K562 (cell line): Measurements from ENCODE around the gene GIMAP8. TPM values are rescaled to one million over a fixed set of nuclear protein-coding genes. Genes with fewer than 3 reads are reported as not detected.
A peak's percentile ranks its signal among the peaks of the same experiment; 100 is the strongest.

Experiments
- ARID1B ChIP-seq: fragments of 450-650 bp; IDR thresholded peaks from 2 replicates; pipeline ENCODE4 v1.6.1; 2016; ENCODE audit warnings: antibody characterized with exemption, mild to moderate bottlenecking, inconsistent platforms
- BRF1 ChIP-seq: IDR thresholded peaks from 3 replicates; pipeline ENCODE4 v1.6.1; 2011; ENCODE audit warnings: borderline replicate concordance, mild to moderate bottlenecking; ENCODE audit not compliant: insufficient read length; ENCODE audit errors: extremely low read depth
- CBFA2T2 ChIP-seq: fragments of 450-650 bp; conservative IDR thresholded peaks from 2 replicates; pipeline ENCODE4 v1.6.1; 2017; ENCODE audit warnings: mild to moderate bottlenecking
- GTF2E2 ChIP-seq: fragments of 200-800 bp; sonication (Bioruptor generic); IDR thresholded peaks from 2 replicates; pipeline ENCODE4 v1.6.1; 2016; ENCODE audit warnings: missing genetic modification characterization, missing compliant biosample characterization
- HNRNPH1 ChIP-seq: fragments of 200-400 bp; formaldehyde crosslinking; optimal IDR thresholded peaks from 2 replicates; pipeline ENCODE3; 2017; ENCODE audit warnings: low read depth, mild to moderate bottlenecking, low read length, moderate library complexity
- LEF1 ChIP-seq: fragments of 450-650 bp; IDR thresholded peaks from 2 replicates; pipeline ENCODE4 v1.6.1; 2016; ENCODE audit warnings: mild to moderate bottlenecking
- MAFG ChIP-seq: fragments of 450-650 bp; conservative IDR thresholded peaks from 2 replicates; pipeline ENCODE4 v1.6.1; 2016; ENCODE audit warnings: missing genetic modification characterization, missing compliant biosample characterization
- NEUROD1 ChIP-seq: fragments of 150-350 bp; IDR thresholded peaks from 2 replicates; pipeline ENCODE4 v1.6.1; 2014; ENCODE audit warnings: borderline replicate concordance, low read length, low read depth; ENCODE audit not compliant: partially characterized antibody
- POLR2H ChIP-seq: IDR thresholded peaks from 2 replicates; pipeline ENCODE4 v1.6.1; 2016; ENCODE audit warnings: missing genetic modification characterization, low read depth, mild to moderate bottlenecking, control low read depth, missing compliant biosample characterization, moderate library complexity
- RCOR1 ChIP-seq, 2 experiments: IDR thresholded peaks; 2 replicates each; pipeline ENCODE4 v1.6.1; 2012; ENCODE audit warnings: low read depth in 2 of 2, low read length in 2 of 2, borderline replicate concordance in 1 of 2, improper control_type of control experiment in 1 of 2
- RNF2 ChIP-seq: sonication (generic); IDR thresholded peaks from 2 replicates; pipeline ENCODE4 v1.6.1; 2016
- TEAD2 ChIP-seq: fragments of 450-650 bp; IDR thresholded peaks from 2 replicates; pipeline ENCODE4 v1.6.1; 2016; ENCODE audit warnings: missing genetic modification characterization, control low read depth, missing compliant biosample characterization
- THRAP3 ChIP-seq: fragments of 450-650 bp; IDR thresholded peaks from 2 replicates; pipeline ENCODE4 v1.6.1; 2016; ENCODE audit warnings: mild to moderate bottlenecking, inconsistent platforms, borderline replicate concordance
- ZNF165 ChIP-seq: fragments of 250-450 bp; sonication (Bioruptor Pico); IDR thresholded peaks from 2 replicates; pipeline ENCODE4 v1.4.0; 2020; ENCODE audit warnings: borderline replicate concordance
- ZNF384 ChIP-seq: IDR thresholded peaks from 2 replicates; pipeline ENCODE4 v1.6.1; 2012; ENCODE audit warnings: low read depth, low read length, improper control_type of control experiment
- polyA plus RNA-seq, 8 experiments: library from polyadenylated mRNA; depleted of rRNA in 4 of 8; stranded (reverse) in 5 of 8; unstranded in 3 of 8; fragments of >200 nt; fragmentation: Nextera tagmentation in 2 of 8; fragmentation: Illumina TruSeq in 1 of 8; extraction: Ambion mirVana in 2 of 8; extraction: Trizol in 1 of 8; gene quantifications; 2 replicates each; pipeline versions ENCODE4 v1.2.1 to v1.2.3, GENCODE V29; 2011 to 2014; ENCODE audit warnings: inconsistent platforms in 1 of 8, missing spikeins in 1 of 8
- total RNA-seq, 7 experiments: library from RNA; depleted of rRNA in 6 of 7; stranded (reverse); fragments of >200 nt in 6 of 7; fragmentation: Illumina TruSeq in 2 of 7; extraction: Trizol in 2 of 7; gene quantifications; 2 replicates each; pipeline versions ENCODE4 v1.2.1 to v1.2.3, GENCODE V29; 2011 to 2021; ENCODE audit warnings: low replicate concordance in 1 of 7
- TF ChIP-seq, protein P1 (sequence below): fragments of 250-450 bp; sonication (Bioruptor Pico); IDR thresholded peaks from 2 replicates; pipeline ENCODE4 v1.5.0; 2021; ENCODE audit warnings: mild to moderate bottlenecking, moderate library complexity

The GIMAP8 gene
- total and polyA plus RNA-seq, 9 of the 15 experiments (the other 6 are each of a cell fraction or from before 2014, with no cell fraction given): not detected

DNA sequence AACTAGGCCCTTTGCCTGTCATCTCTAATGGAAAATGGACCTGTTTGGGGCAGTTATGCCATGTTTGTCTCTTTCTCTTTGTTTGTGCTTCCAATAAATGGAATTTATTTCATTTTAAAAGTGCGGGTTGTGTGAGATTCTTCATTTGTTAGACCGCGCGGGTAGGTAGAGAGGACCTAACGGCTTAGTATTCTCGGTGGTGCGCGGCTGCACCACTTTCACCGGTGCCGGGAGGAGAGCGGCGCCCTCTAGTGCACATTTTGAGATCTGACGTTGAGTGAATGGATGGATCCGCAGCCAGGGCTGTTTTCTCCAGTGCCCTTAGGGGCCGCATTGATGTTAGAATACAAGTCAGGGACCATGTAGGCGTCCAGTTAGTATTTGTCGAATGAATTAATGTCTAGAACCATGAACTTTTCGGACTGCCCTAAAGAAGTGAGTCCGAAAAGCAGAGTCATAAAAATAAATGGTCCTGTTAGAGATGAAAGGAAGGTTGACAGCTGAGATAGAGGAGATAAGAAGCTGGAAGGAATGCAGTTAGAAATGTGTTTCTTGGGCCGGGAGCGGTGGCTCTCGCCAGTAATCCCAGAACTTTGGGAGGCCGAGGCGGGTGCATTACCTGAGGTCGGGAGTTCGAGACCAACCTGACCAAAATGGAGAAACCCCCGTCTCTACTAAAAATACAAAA lies 29.3 kb upstream of the GIMAP8 start (continued):
- no peak for TF ChIP-seq POLR2H (tag)
- TF ChIP-seq MAFG (tag): no peak
- TF ChIP-seq TEAD2: no peak
- no peak; the same call in none of the 2 replicates for TF ChIP-seq ARID1B
- TF ChIP-seq, protein P1, sequence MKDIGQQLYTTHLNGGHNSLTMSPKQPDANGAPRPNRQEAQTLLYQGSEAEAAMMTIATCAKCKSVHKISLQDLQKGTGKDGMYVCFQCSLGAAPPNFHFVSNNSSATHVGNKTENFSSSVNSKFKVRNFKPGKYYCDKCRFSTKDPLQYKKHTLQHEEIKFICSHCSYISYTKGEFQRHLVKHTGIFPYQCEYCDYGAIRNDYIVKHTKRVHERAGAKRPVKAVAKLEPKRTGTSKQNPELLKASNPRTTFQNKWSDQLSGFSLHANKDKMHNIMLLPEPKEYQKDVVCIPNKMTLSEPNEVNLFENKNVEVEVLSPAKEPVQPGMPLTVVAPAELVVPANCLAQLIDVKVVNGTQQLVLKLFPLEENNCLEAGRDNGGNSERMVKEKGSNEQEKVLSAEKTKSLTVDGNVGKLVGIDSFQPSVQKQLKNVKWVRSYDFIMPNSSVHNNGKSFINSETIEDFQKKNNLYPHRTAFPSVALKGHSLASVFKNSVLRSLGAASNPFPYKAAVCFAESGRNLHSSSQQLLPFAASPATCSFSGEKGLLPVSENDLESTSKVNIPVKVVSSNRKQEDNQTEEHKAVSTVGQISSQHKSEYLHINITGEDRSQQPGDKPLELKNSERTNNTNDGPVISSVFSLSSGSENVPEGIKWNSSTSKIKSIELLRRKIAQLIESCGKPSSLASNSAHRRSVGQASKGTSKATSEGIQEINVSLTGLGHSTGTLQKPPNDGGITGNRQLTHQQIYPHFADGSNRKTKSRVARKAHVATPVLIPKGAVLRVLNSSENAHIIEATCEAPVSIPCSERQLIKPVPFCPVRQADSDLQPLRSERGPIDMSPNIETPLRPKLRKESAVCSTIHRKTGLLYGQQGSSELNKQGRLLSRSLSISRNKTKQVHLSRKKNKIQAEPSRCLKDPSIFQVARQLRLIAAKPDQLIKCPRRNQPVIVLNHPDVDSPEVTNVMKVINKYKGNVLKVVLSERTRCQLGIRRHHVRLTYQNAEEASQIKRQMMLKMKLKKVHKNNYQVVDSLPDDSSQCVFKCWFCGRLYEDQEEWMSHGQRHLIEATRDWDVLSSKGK (CRISPR knock-in tag): no peak
- no peak for TF ChIP-seq GTF2E2 (tag)
- TF ChIP-seq HNRNPH1: no peak
- peak; percentile 60 for TF ChIP-seq NEUROD1
- peak; percentile 72; the same call in 1 of the 2 replicates for TF ChIP-seq LEF1
- TF ChIP-seq THRAP3: no peak
- no peak for TF ChIP-seq ZNF165
- TF ChIP-seq RCOR1 (IDR thresholded peaks at IDR 0.05; ENCODE audit: borderline replicate concordance in 1 of 2, low read depth in 2 of 2, low read length in 2 of 2): peak in 1 of 2 experiments; percentile 91; a peak in 2 of 4 replicates
- TF ChIP-seq CBFA2T2: no peak
- TF ChIP-seq ZNF384: peak; percentile 58
- no peak for TF ChIP-seq BRF1
- TF ChIP-seq RNF2: no peak; the same call in 1 of the 2 replicates
